SW480 (cell line): ENCODE measurements around the gene PPA2.

Source experiments
- DNase-seq: peaks from one replicate; pipeline ENCODE4 v3.0.0-alpha.2; 2016; ENCODE audit warnings: low spot score

Gene PPA2

DNA sequence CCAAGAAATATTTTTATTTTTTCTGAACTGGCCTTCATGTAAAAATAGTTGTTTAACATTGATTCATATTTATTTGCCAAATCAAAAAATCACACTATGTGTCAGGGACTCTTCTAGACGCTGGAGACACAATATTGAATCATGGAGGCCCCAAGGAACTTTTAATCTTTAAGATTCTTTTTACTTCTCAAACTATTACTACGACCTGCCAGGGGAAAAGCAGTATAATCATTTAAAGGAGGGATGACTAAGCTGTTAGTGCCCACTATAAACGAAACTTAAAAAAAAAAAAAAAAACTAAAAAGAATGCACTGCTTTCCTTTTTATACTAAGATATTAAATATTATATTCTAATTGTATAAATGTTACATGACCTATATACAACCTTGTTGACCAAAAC, 84.7 kb downstream of the PPA2 start:
- no peak for DNase-seq

DNA sequence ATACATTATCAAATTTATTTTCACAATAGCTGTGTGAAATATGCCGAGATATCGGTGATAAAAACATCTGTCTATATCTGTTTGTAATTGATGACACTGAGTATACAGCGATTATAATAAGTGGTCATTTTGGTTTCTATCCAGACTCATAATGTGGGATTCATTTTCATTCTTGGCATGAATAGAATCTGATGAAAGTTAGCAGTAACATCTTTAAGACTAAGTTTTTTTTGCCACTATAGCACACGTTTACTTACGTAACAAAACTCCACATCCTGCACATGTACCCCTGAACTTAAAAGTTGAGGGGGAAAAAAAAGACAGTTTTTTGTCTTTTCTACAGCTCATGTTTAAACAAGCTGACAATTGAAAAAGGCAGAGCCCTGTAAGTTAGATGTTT, 86.4 kb downstream of the PPA2 start:
- no peak for DNase-seq

DNA sequence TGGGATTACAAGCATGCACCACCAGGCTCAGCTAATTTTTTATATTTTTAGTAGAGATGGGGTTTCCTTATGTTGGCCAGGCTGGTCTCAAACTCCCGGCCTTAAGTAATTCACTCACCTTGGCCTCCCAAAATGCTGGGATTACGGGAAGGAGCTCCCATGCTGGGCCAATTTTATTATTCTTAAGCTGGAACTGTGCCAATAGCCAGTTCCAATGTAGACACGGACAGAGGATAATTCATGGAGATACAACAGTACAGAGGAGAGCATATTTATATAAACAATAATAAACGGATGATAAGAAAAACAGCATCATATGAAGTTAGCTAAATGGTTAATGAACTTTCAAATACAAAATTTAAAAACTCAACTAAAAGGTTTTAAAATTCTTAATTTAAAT, 87.8 kb downstream of the PPA2 start:
- no peak for DNase-seq

DNA sequence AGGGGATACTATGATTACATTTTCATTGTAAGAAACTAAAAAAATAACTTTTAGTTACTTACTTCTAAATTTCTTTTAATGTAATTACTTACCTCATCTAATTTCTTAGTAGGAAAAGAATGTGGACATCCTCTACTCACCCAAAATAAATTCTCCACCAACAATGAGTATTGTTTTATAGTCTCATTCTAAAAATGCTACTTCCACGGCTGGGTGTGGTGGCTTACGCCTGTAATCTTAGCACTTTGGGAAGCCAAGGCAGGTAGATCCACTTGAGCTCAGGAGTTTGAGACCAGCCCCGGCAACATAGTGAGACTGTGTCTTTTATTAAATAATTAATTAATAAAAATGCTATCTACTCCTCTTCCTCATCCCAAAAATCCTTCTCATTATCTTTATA, 99.8 kb downstream of the PPA2 start:
- DNase-seq: no peak

DNA sequence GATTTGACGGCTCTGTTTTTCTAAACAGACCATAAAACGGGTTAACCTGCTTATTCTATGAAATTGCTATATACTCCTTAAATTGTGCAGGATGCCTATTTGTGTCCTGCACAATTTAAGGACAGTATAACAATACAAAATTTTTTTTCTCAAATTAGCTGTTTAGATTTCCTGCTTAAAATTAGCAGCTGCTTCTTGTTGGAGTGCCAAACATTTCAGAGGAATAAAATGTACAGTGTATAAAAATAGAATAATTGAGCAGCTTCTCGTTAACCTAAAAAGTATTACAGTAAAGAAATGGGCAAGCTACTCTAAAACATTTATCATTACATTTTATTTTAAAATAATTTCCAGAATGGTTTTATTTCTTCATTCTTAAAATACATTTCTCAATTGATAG, 100.5 kb downstream of the PPA2 start:
- no peak for DNase-seq

DNA sequence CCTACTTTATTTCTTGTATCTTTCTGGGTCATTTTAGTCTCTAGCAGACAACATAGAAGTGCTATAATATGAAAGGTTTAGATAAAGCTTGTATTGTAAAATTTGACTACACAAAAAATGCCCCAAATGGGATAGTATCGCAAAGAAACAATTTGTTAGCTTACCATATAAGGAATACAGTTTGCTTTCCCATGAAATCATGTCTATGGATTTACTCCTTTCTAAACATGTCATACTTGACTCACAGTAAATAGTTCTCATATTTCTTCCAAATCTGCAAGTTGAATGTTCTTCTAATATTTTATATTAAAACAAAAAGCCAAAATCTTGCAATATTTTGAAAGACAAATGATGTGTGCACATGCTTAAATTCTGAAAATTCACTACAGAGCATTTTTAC, 103.9 kb downstream of the PPA2 start:
- DNase-seq: no peak

DNA sequence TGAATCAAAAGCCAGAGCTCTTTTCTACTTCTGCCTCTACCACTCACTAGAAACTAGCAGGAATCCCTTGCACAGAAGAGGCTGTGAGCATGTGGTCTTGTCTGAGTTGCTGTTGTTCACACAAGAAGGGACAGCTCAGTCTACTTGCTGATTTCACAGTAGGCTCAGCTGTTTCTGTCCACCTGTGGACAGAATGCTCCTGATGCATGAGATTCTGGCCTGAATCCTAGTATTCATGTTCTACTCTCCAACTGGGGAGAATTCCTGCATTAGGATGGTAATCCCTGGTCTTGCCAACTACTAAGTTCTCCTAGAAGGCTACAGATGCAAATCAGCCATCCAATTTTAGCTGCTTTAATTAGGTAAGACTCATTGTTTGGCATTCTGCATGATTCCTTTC, 112.8 kb downstream of the PPA2 start:
- DNase-seq: no peak

DNA sequence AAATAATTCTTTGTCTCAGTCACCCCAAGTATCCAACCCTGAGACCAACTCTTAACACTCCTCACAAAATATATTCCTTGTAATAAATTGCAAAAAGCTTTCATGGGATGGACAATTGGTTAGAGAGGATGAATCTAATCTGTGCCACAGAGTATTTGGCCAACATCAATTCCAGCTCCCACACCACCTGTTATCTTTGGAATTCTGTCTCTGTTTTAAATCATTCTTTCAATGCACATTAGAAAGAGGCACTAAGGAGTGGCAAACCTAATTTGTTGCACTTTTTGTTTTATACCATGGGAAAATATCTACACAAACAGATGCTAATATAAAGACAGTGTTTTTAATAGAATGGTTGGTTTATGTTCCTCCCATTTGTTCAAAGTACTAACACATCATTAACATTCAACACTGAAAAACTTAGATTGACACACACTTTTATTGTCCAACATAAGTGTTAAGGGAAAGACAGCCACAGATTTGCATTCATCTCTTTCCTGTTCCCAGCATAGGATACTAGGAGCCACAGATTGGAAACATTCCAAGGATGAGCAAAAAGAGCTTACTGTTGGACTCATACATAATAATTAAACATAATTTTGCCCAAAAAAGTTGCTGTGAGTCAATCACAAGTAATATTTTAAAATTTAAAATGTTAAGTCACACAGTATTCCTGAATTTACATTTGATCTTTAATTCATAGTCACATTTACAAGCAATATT, 116.4 kb downstream of the PPA2 start:
- DNase-seq: no peak

DNA sequence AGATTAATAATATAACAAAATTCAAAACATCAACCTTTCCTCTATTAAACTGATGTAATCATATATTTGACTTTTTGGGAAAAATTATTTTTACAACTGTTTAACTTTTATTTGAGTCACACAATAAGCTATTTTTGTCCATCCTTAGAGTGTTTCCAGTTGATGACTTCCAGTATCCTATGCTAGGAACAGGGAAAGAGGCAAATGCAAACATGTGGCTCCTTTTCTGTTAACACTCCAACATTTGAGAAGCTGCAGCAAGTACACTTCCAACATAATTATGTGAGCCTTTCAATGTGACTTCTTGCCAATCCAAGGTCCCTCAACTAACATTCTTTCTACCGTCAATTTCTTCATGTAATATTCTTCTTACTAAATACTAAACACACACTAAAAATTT, 117.7 kb downstream of the PPA2 start:
- DNase-seq: no peak

DNA sequence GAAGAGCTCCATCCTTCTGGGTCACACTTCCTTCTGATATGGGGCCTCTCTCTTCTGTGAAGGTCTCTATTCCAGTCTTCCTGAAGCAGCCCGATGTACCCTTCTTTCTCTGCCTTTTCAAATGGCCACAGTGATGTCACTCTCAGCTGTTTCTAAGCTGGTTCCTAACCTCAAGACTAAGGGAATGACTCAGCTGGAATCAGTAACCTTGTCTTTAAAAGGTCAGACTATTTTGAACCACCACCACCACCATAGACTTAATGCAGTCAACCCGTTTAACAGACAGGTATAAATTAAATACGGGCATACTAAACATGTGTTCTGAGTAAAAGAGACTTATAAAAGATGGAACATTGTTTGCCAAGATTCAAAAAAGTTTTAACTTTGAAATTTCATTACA, 121.0 kb downstream of the PPA2 start:
- no peak for DNase-seq

DNA sequence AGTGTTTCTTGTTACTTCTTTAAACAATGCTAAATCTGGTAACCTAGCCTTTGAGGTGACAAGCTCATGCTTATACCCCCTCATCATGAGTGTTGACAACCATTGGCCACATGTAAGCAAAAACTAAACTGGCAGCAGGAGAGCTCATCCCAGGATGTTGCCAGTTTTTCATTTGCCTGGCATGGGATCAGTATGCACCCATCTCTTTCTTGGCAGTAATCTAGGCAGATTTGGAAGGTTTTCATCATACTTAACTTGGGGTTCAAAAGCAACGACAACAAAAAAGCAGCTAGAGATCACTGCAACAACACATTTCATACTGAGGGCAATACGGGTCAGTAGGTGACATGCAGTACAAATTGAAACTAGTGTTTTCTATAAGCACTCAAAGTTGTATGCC, 122.0 kb downstream of the PPA2 start:
- DNase-seq: no peak

DNA sequence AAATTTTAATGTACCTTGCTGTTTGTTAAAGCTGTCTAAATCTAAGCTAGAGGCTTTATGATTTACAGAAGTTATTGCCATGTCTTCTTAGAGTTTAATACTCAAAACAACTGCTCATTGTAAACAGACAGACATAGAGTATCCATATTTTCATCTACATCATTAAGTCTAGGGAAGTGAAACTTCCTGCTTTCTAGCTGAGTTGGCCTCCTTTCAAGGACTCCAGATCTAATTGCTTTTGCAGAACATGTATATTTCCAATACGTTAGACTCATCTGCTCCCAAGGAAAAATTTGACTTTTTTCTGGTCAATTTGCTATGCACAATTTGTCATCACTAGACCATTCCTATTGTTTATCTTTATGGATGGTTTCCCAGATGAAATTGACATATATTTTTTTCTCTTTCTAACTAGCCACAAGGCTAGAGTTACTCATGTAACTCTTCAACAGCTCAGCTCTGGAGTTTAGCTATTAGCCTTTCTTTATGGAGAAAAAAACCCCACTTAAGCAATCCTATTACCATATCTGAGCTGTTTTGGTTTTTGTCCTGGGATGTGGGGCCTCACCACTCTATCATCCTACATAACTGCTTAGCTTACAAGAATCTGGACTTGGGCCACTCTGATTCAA, 122.9 kb downstream of the PPA2 start:
- DNase-seq: no peak

DNA sequence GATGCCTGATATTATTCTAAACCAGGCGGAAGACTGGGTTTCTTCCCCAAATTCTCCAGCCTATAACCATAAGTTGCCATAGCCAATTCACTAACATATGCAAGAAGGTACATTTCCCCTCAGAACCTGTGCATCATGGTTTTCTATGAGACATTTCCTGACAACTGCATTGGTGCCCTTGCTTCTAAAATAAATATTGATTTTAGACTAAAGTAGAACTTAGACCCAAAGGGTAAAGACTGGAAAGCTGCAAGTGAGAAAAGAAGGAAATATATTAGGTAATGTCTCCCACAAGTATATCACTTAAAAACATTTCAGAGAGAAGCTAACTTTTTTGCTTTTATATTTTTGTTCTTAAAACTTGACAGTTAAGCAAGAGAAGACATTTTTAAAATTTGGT, 125.1 kb downstream of the PPA2 start:
- DNase-seq: no peak

DNA sequence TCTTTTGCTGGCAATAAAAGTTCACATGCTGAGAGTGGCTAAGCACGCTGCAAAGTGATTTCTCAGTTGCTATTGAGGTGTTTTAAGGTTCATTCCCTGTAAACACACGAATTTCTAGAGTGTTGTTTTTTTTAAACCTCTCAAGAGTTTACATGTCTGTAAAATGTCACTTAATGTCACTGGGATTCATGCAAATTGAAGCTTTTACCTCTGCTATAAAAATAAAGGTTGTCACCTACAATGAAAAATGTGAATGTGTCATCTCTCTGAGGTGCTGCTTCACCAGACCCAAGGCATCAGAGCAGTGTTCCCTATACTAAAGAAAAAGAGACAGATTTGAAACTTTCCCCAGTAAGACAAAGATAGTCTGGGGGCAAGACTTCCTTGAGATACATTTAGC, 127.0 kb downstream of the PPA2 start:
- no peak for DNase-seq

DNA sequence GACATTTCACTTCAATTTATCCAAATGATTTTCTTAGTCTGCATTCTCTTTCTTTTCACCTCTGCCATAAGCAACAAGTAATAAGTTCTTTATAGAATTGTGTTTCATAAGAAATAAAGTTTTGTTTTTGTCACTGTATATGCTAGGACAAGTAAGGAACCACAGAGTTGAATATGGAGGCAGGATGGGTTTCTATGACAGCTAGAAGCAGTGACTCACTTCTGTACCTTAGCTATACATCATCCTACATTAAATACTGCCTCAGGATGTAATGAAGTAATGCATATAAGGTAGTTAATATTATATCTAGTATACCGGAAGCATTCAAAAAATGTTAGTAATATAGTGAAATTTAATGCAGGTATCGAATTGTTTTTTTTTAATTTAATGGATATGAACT, 128.0 kb downstream of the PPA2 start:
- no peak for DNase-seq

DNA sequence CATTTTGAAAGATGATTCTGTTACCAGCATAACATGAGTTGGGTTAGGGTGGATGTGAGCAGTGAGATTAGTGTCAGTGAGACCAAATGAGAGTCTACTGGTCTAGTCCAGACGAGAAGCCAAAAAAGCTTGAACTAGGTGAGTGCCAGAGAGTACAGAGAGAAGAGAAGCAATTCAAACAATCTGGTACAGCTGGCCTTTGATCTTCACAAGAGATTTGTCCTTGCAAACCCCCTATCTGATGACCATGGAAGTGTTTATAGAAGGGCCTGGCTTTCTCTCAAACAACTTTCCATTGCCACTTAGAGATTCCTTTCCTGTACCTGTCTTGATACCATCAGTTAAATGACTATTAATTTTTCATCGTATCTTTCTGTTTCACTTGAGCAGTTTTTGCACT, 128.5 kb downstream of the PPA2 start:
- no peak for DNase-seq

DNA sequence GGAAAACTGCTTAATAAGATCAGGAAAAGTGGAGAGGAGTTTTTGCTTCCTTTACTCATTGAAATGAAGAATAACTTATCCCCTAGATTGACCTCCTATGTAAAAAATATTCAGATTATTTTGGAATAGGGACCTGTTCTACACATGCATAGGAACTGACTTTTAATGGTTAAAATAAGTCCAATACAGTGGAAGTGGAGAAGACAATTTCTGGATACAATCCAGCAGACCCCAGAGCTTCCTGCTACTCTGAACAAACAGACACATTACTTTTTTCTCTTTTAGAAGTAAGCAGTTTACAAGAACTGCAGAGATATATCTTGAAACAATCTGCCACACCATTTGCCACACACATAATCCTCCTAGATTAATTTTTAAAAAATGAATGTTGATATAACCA, 129.7 kb downstream of the PPA2 start:
- no peak for DNase-seq

DNA sequence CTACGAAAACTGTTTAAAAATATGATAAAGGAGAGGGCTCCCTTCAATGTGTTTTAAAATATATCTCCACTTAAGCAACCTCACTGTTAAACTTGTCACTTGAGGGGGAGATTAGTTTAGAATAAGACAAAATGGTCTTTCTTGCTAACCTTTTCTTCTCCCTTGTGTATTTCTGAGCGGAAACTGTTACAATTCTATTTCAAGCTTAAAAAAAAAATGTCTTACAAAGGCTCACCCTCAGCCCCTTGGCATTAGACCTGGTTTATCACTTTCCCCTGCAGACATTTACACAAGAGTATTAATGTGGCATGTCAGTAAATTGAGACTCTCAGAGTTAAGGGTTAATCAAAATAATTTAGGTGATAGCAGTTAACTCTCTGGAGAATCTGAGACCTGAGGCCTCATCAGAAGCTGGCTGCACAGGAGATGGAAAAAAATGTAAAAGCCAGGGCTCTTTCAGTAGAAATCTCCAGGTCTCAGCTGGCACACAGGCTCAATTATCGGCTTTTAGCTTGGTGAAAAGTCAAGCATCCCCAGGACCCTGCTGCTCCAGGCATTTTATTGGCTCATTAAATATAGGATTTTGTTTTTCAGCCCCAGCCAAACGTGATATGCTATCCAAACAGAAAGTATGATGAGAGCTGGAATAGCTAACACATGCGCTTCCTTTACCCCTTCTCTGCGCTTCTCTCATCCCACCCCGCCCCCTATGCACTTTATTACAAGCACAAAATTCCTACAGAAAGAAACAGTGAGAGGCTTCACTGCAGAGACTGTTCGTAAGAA, 130.5 kb downstream of the PPA2 start:
- DNase-seq: no peak

DNA sequence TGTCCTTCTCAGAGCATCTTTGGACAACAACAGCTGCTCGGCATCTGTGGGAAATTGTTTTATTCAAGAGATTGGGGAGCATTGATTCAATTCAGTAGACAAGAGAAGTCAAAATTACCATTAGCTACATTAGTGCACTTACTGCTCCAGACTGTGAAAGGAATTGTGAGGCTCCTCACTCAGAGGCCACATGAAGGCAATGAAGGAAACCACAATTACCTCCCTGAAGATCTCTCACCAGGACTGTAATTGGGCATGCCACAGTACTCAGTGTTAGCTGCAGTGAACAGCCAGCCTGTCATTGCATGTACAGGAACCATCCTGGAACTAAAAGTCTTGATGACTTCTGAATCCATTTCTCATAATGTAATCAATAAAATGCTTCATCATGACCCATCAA, 144.8 kb downstream of the PPA2 start:
- no peak for DNase-seq

DNA sequence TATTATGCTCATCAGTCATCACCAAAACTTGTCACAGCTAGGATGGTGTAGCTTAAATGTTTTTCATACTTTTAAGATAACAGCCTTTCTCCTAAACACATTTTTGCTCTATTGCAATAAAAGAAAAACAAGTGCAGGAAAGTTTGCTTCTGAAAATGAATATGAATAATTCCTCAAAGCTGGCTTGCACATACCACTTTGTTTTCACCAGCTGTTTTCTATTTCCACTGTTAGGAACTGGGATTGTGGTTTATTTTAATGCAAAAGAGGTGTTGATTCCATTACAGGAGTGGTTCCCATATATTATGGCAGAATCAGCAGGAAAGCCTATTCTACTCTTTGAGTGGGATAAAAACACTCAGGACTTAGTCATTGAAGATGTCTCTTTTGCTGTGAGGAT, 145.9 kb downstream of the PPA2 start:
- DNase-seq: no peak

DNA sequence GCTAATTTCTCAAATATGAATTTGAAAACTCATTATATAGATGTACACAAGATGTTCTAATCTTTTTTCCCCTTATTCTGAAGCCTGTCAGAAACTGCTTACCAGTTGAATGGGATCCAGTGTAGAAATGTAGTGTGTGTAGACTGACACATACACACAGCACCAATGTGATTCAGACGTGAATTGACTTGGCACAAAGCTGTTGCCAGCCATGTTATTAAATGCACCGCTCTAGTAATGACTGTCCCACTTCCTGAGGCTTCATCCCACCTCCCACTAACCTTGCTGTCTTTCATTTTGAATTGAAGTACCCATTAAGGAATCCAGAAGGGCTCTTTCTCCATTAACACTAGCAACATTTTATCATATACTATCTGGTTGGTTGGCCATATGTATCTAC, 146.6 kb downstream of the PPA2 start:
- no peak for DNase-seq
